Dendritic cell treated with granulocyte-macrophage colony-stimulating factor and Interleukin-4, amounts not matched to agents 40 ng/mL and 50 ng/mL, for 4 days (primary cell): ENCODE measurements around the gene CRELD2.

Source experiments
- H3K27ac Mint-ChIP-seq: one replicate; pipeline ENCODE4 v1.8.0; 2022; ENCODE audit warnings: mild to moderate bottlenecking, mixed read lengths
- H3K27me3 Mint-ChIP-seq: one replicate; pipeline ENCODE4 v1.8.0; 2022; ENCODE audit warnings: mild to moderate bottlenecking, mixed read lengths
- H3K36me3 Mint-ChIP-seq: one replicate; pipeline ENCODE4 v1.8.0; 2022; ENCODE audit warnings: low read depth, mixed read lengths
- H3K4me1 Mint-ChIP-seq: one replicate; pipeline ENCODE4 v1.8.0; 2022; ENCODE audit warnings: low read depth, mixed read lengths
- H3K4me3 Mint-ChIP-seq: one replicate; pipeline ENCODE4 v1.8.0; 2022; ENCODE audit warnings: mild to moderate bottlenecking, moderate library complexity, mixed read lengths
- H3K9me3 Mint-ChIP-seq: one replicate; pipeline ENCODE4 v1.8.0; 2022; ENCODE audit warnings: mixed read lengths
- intact Hi-C: fragments of 100-400 bp; cut with micrococcal nuclease; formaldehyde crosslinking; loops from one replicate; pipeline ENCODE4 v1.15.0; 2022

The CRELD2 gene

DNA sequence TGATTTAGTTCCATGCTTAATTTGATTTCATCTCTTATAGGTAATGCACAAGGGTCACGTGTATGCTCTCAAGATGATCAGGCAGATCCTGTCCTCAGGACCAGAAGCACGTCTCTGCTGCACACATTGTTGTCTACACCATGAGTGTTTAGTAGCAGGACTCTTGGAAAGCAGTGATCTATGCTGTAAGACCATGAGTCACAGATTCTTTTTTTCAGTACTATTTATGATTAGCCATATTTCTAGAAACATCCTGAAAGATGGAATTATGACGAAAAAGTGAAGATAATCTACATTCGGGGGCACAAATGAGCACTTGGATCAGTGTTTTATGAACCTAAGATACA is 35.2 kb upstream of the CRELD2 start:
- H3K27ac Mint-ChIP-seq: no peak overlapping the region
- intact Hi-C loops: no loop called here
- peaks cover 68% of the 10 kb centered on the region for H3K36me3 Mint-ChIP-seq

DNA sequence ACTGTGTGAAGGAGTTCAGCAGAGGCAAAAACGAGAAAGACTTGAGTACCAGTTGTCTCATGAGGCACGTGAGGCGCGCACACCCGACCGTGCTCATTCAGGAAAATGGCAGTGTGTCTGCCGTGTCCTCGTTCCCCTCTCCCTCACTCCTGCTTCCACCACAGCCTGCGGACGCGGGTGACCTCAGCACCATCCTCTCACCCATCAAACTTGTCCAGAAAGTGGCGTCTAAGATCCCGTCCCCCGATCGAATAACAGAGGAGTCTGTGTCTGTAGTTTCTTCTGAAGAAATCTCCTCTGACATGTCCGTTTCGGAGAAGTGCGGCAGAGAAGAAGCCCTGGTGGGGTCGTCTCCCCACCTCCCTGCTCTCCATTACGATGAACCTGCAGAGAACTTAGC is 34.4 kb upstream of the CRELD2 start:
- Mint-ChIP-seq H3K9me3 (peaks cover 12% of the 10 kb centered on the region), H3K36me3 (peaks cover 69% of the 10 kb centered on the region)
- intact Hi-C loops: no loop called here

More for the DNA sequence above, 35.2 kb upstream of the CRELD2 start:
- peaks cover 5% of the 10 kb centered on the region for H3K4me1 Mint-ChIP-seq
- no peak overlapping the region for H3K4me3 Mint-ChIP-seq
- H3K9me3 Mint-ChIP-seq: peaks cover 12% of the 10 kb centered on the region
- H3K27me3 Mint-ChIP-seq: no peaks in the 10 kb centered on the region

DNA sequence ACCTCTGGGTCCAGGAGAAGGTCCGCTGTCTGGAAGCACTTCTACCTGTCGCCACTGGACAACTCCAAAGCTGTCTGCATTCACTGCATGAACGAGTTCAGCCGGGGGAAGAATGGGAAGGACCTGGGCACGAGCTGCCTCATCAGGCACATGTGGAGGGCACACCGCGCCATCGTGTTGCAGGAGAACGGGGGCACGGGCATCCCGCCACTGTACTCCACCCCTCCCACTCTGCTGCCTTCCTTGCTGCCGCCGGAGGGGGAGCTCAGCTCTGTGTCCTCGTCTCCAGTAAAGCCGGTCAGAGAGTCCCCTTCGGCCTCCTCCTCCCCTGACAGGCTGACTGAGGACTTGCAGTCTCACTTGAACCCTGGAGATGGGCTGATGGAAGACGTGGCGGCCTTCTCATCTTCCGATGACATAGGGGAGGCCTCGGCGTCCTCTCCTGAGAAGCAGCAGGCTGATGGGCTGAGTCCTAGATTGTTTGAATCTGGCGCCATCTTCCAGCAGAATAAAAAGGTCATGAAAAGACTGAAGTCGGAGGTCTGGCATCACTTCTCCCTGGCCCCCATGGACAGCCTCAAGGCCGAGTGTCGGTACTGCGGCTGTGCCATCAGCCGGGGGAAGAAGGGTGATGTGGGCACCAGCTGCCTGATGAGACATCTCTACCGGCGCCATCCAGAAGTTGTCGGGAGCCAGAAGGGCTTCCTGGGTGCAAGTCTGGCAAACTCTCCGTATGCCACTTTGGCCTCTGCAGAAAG is 33.8 kb upstream of the CRELD2 start:
- H3K4me3 Mint-ChIP-seq: no peak overlapping the region
- intact Hi-C loops: no loop called here
- peaks cover 5% of the 10 kb centered on the region for H3K4me1 Mint-ChIP-seq
- H3K36me3 Mint-ChIP-seq: peaks cover 75% of the 10 kb centered on the region
- H3K27me3 Mint-ChIP-seq: no peaks in the 10 kb centered on the region
- no peak overlapping the region for H3K27ac Mint-ChIP-seq
- peaks cover 17% of the 10 kb centered on the region for H3K9me3 Mint-ChIP-seq

More for the DNA sequence above, 34.4 kb upstream of the CRELD2 start:
- Mint-ChIP-seq H3K4me3 (no peak overlapping the region), H3K27me3 (no peaks in the 10 kb centered on the region), H3K27ac (no peak overlapping the region), H3K4me1 (peaks cover 5% of the 10 kb centered on the region)

DNA sequence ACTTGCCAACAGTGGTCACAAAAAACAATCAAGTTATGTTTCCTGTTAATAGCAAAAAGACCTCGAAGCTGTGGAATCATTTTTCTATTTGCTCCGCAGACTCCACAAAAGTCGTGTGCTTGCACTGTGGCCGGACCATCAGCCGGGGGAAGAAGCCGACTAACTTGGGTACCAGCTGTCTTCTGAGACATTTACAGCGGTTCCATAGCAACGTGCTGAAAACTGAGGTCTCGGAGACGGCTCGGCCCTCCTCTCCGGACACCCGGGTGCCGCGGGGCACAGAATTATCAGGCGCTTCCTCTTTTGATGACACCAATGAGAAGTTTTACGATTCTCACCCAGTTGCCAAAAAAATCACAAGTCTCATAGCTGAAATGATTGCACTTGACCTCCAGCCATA is 33.2 kb upstream of the CRELD2 start:
- no peak overlapping the region for H3K4me3 Mint-ChIP-seq
- H3K27ac Mint-ChIP-seq: no peak overlapping the region
- peaks cover 81% of the 10 kb centered on the region for H3K36me3 Mint-ChIP-seq
- H3K9me3 Mint-ChIP-seq: peaks cover 20% of the 10 kb centered on the region
- peaks cover 5% of the 10 kb centered on the region for H3K4me1 Mint-ChIP-seq
- intact Hi-C loops: no loop called here
- H3K27me3 Mint-ChIP-seq: no peaks in the 10 kb centered on the region

DNA sequence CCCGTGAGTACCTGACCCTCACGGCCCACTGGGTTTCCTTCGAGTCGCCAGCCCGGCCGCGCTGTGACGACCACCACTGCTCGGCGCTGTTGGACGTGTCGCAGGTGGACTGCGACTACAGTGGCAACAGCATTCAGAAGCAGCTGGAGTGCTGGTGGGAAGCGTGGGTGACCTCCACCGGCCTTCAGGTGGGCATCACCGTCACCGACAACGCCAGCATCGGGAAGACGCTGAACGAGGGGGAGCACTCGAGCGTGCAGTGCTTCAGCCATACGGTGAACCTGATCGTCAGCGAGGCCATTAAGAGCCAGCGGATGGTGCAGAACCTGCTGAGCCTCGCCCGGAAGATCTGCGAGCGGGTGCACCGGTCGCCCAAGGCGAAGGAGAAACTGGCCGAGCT is 32.6 kb upstream of the CRELD2 start:
- peaks cover 5% of the 10 kb centered on the region for H3K4me1 Mint-ChIP-seq
- intact Hi-C loops: no loop called here
- H3K4me3 Mint-ChIP-seq: no peak overlapping the region
- H3K27me3 Mint-ChIP-seq: no peaks in the 10 kb centered on the region
- peaks cover 20% of the 10 kb centered on the region for H3K9me3 Mint-ChIP-seq
- peaks cover 87% of the 10 kb centered on the region for H3K36me3 Mint-ChIP-seq
- no peak overlapping the region for H3K27ac Mint-ChIP-seq

DNA sequence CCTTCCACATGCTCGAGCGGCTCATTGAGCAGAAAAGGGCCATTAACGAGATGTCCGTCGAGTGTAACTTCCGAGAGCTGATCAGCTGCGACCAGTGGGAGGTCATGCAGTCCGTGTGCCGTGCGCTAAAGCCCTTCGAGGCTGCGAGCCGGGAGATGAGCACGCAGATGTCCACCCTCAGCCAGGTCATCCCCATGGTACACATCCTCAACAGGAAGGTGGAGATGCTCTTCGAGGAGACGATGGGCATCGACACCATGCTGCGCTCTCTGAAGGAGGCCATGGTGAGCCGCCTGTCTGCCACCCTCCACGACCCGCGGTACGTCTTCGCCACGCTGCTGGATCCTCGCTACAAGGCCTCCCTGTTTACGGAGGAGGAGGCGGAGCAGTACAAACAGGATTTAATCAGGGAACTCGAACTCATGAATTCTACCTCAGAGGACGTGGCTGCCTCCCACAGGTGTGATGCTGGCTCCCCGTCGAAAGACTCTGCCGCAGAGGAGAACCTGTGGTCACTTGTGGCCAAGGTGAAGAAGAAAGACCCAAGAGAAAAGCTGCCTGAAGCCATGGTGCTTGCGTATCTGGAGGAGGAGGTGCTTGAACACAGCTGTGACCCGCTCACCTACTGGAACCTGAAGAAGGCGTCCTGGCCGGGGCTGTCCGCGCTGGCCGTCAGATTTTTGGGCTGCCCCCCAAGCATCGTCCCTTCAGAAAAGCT is 31.9 kb upstream of the CRELD2 start:
- H3K4me3 Mint-ChIP-seq: no peak overlapping the region
- intact Hi-C loops: no loop called here
- H3K27me3 Mint-ChIP-seq: no peaks in the 10 kb centered on the region
- peaks cover 5% of the 10 kb centered on the region for H3K4me1 Mint-ChIP-seq
- peaks cover 20% of the 10 kb centered on the region for H3K9me3 Mint-ChIP-seq
- peaks cover 94% of the 10 kb centered on the region for H3K36me3 Mint-ChIP-seq
- H3K27ac Mint-ChIP-seq: no peak overlapping the region

DNA sequence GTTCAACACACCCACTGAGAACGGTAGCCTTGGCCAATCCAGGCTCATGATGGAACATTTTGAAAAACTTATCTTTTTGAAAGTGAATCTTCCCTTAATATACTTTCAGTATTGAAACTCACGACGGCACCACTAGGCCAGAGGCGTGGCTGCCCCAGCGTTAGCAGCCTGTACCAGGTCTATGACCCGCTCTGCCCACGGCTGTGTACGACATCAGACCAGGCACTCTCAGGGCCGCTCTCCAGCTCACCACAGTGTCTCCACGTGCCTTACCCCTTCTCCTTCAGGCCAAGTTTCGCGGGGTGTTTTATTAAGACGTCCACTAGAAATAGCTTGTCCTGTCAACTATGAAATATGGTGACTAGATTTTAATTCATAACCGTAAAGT is 31.4 kb upstream of the CRELD2 start:
- Mint-ChIP-seq H3K27me3 (no peaks in the 10 kb centered on the region), H3K27ac (no peak overlapping the region), H3K9me3 (peaks cover 20% of the 10 kb centered on the region), H3K4me3 (no peak overlapping the region), H3K36me3 (peaks cover 98% of the 10 kb centered on the region), H3K4me1 (peaks cover 5% of the 10 kb centered on the region)
- intact Hi-C loops: no loop called here

DNA sequence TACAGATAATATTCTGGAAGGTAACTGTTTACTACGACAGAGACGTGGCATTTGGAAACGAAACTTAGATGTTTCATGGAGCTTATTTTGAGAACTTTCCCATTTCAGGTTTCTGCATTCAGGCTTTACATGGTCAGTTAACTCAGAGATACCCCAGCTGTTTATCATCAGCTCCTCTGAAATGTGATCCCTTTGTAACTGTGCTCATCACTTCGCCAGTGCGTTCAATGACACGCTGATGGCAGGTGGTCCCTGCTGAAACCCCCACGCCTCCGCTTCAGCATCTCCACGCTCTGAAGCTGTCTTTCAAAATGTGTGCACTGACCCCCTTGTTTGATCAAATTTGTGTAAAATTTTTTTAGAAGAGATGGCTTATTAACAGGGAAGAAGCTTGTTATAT is 30.7 kb upstream of the CRELD2 start:
- peaks cover 98% of the 10 kb centered on the region for H3K36me3 Mint-ChIP-seq
- H3K4me3 Mint-ChIP-seq: no peak overlapping the region
- no peak overlapping the region for H3K27ac Mint-ChIP-seq

DNA sequence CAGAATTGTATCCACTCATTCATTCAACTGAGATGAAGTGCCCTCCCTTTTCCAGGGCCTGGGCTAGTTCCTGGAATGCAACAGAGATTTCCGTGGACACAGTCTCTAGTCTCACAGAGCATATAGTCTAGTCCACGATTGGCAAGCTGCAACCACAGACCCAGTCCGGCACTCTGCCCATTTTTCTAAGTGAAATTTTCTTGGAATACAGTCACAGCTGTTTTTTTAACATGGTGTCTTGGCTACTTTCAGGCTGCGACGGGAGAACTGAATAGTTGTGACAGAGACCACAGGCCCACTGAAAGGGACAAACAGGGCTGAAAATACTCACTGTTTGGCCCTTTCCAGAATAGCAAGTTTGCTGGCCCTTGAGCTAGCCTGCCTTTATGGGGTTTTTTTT is 29.4 kb upstream of the CRELD2 start:
- H3K4me1 Mint-ChIP-seq: no peaks in the 10 kb centered on the region
- H3K9me3 Mint-ChIP-seq: peaks cover 21% of the 10 kb centered on the region
- H3K4me3 Mint-ChIP-seq: no peak overlapping the region
- intact Hi-C loops: no loop called here
- peaks cover 97% of the 10 kb centered on the region for H3K36me3 Mint-ChIP-seq
- H3K27me3 Mint-ChIP-seq: no peaks in the 10 kb centered on the region
- H3K27ac Mint-ChIP-seq: no peak overlapping the region

More for the DNA sequence above, 30.7 kb upstream of the CRELD2 start:
- Mint-ChIP-seq H3K4me1 (peaks cover under 1% of the 10 kb centered on the region), H3K27me3 (no peaks in the 10 kb centered on the region), H3K9me3 (peaks cover 20% of the 10 kb centered on the region)
- intact Hi-C loops: no loop called here

DNA sequence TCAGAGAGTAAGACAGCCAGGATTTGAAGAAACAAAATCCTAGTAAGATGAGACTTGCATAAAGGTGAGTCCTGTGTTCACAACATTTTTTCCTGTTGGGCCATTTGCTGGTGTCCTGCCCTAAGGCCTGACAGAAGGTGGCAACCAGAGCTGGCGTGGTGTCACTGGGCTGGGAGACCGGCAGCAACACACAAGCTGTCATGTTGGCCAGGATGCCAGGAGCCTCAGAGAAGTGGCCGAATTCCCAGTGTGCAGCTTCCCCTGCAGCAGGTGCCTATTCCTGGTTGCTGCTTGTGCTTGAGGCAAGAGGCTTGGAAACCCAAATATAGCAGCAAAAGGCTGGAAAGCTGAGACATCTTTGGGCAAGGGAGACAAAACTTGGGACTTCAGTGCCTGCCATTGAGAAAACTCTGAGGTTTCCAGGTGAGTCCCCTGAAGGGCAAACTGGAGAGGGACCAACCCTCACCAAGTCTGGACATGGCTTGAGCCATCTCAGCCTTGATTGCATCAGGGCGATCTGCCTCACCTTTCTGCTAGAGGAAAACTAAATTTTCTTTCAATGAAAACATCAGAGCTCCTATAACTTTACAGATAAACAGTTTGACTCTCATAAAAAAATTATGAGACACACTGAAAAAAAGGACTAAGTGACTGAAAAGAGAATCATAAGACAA is 26.1 kb upstream of the CRELD2 start:
- intact Hi-C loops: no loop called here
- no peak overlapping the region for H3K27ac Mint-ChIP-seq
- H3K36me3 Mint-ChIP-seq: peaks cover 82% of the 10 kb centered on the region
- no peaks in the 10 kb centered on the region for H3K27me3 Mint-ChIP-seq
- H3K4me1 Mint-ChIP-seq: no peaks in the 10 kb centered on the region
- H3K9me3 Mint-ChIP-seq: peaks cover 17% of the 10 kb centered on the region
- H3K4me3 Mint-ChIP-seq: no peak overlapping the region

DNA sequence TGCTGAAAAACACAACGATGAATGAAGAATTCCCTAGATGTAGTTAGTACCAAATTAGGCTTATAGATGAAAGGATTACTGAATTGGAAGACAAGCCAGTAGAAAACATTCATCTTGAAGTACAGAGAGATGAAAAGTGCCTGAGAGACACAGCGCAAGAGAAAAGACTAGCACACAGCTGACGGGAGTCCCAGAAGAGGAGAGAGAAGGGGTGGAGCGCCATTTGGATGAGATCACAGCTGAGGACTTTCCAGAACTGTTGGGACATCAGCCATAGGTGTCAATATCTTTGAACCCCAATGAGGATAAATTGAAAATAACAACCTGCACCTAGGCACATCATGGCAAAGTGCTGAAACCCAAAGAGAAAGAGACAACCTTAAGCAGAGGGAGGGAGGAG is 25.4 kb upstream of the CRELD2 start:
- Mint-ChIP-seq H3K36me3 (peaks cover 81% of the 10 kb centered on the region), H3K27me3 (no peaks in the 10 kb centered on the region), H3K27ac (no peak overlapping the region), H3K9me3 (peaks cover 17% of the 10 kb centered on the region), H3K4me1 (no peaks in the 10 kb centered on the region), H3K4me3 (no peak overlapping the region)
- intact Hi-C loops: no loop called here

DNA sequence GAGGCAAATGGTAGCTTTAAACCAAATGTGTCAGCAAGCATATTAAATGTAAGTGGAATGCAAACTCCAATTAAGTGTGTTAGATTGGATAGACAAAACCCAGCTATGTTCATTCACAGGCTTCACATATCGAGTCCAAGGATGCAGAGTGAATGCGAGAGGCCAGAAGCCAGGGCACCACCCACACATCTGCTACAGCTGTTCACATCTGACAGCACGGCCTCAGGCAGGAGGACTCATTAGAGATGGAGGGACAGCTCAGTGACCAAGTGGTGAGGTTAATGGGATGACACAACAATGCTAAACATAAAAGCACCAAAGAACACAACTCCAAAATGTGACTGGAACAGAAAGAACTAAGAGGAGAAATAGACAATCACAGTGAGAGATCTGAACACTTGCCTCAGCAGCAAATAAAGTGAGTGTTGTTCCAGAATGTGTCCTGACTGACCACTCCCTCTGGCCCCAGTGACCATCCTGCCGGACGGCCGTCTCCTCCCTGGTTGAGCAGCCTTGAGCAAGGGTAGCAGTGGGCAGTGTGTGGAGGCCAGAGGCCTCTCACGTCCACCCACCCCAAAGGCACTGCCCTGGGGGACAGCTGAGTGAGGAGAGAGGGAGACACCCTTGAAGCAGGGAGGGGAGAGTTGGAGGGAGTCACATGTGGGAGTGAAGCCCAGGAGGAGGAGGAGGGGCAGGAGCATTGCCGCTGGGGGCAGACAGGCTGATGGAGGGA is 23.9 kb upstream of the CRELD2 start:
- Mint-ChIP-seq H3K27ac (no peak overlapping the region), H3K27me3 (no peaks in the 10 kb centered on the region), H3K4me1 (no peaks in the 10 kb centered on the region), H3K4me3 (no peak overlapping the region), H3K9me3 (peaks cover 13% of the 10 kb centered on the region), H3K36me3 (peaks cover 81% of the 10 kb centered on the region)
- intact Hi-C loops: no loop called here

DNA sequence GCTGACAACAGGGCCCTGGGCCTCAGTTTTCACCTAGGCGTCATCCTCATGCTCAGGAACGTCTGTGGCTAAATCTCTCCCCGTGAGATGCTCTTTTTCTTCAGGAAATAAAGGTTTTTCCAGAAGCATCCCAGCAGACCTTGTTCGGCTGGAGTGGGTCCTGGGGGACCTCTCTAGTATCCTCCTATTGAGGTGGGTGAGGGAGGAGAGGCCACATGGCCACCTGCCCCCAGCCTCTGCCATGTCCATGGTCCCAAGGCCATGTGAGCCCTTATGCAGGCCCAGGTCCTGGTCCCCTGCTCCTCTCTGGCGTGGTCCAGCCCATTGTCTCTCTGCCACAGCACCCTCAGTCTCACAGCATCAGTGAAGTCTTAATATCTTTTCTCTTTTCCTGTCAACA is 22.2 kb upstream of the CRELD2 start:
- Mint-ChIP-seq H3K27me3 (no peaks in the 10 kb centered on the region), H3K4me1 (no peaks in the 10 kb centered on the region), H3K36me3 (peaks cover 81% of the 10 kb centered on the region), H3K4me3 (no peak overlapping the region), H3K27ac (no peak overlapping the region), H3K9me3 (peaks cover 8% of the 10 kb centered on the region)
- intact Hi-C loops: no loop called here
